ENCODE data around the gene FRMD3.

The FRMD3 gene

GRCh38 chr9:83431101-83432060 lies 106.8 kb downstream of the FRMD3 start:
- no peak for DNase-seq

GRCh38 chr9:83430681-83431080 lies 107.5 kb downstream of the FRMD3 start:
- no peak for DNase-seq

GRCh38 chr9:83429229-83429628 lies 109.0 kb downstream of the FRMD3 start:
- DNase-seq = no peak

GRCh38 chr9:83425240-83425639 lies 113.0 kb downstream of the FRMD3 start:
- no peak for DNase-seq

- no peak for DNase-seq
These were observed 113.4 kb downstream of the FRMD3 start for GRCh38 chr9:83424831-83425230.

GRCh38 chr9:83423815-83424707 lies 114.1 kb downstream of the FRMD3 start:
- DNase-seq = no peak

GRCh38 chr9:83422527-83422926 lies 115.7 kb downstream of the FRMD3 start:
- DNase-seq = no peak

GRCh38 chr9:83420486-83420885 lies 117.7 kb downstream of the FRMD3 start:
- no peak for DNase-seq

GRCh38 chr9:83419961-83420360 lies 118.2 kb downstream of the FRMD3 start:
- DNase-seq = no peak

GRCh38 chr9:83418283-83418682 lies 119.9 kb downstream of the FRMD3 start:
- no peak for DNase-seq

- no peak for DNase-seq
These were observed 124.8 kb downstream of the FRMD3 start for GRCh38 chr9:83413367-83413766.

- DNase-seq = no peak
These were observed 127.5 kb downstream of the FRMD3 start for GRCh38 chr9:83410701-83411100.

GRCh38 chr9:83406921-83407320 lies 131.3 kb downstream of the FRMD3 start:
- no peak for DNase-seq

GRCh38 chr9:83405759-83406158 lies 132.4 kb downstream of the FRMD3 start:
- no peak for DNase-seq

GRCh38 chr9:83403527-83404238 lies 134.5 kb downstream of the FRMD3 start:
- DNase-seq = no peak

- no peak for DNase-seq
These were observed 136.8 kb downstream of the FRMD3 start for GRCh38 chr9:83401328-83401900.

- DNase-seq = no peak
These were observed 141.4 kb downstream of the FRMD3 start for GRCh38 chr9:83396813-83397212.

- no peak for DNase-seq
These were observed 141.9 kb downstream of the FRMD3 start for GRCh38 chr9:83396342-83396741.

GRCh38 chr9:83392228-83392627 lies 146.0 kb downstream of the FRMD3 start:
- no peak for DNase-seq

GRCh38 chr9:83388346-83388745 lies 149.9 kb downstream of the FRMD3 start:
- DNase-seq = no peak

GRCh38 chr9:83387401-83388185 lies 150.6 kb downstream of the FRMD3 start:
- no peak for DNase-seq

GRCh38 chr9:83385317-83385716 lies 152.9 kb downstream of the FRMD3 start:
- no peak for DNase-seq

Data from NCI-H1092 (cell line).